T-helper 2 cell treated with Interferon-gamma antibody and Interleukin-4, amounts not matched to agents 100 ng/mL and 5 ng/mL, for 36 hours (primary cell): ENCODE measurements around the gene SERPINI1. TPM values are rescaled to one million over a fixed set of nuclear protein-coding genes. Genes with fewer than 3 reads are reported as not detected.

ENCODE experiments used
- total RNA-seq: library from RNA; stranded (reverse); gene quantifications from 2 replicates; pipeline ENCODE4 v1.2.3, GENCODE V29; 2022

SERPINI1 gene
- total RNA-seq, 1 donor from 2014 or later: 2.1 TPM

Other genes starting within 250 kb of the SERPINI1 start
- 0.30 and 0.39 TPM in 2 replicates for gene WDR49, start 81.8 kb upstream of the SERPINI1 start, total RNA-seq
- 64.9 and 67.9 TPM in 2 replicates for gene PDCD10, start 829 bp upstream of the SERPINI1 start, total RNA-seq